ENCODE data around the gene CHP1.
"Not testable (repeated sequence)": the region's sequence is repeated elsewhere in the genome, so short reads cannot be mapped to it uniquely, and the experiment has no call there.

The CHP1 gene

DNA sequence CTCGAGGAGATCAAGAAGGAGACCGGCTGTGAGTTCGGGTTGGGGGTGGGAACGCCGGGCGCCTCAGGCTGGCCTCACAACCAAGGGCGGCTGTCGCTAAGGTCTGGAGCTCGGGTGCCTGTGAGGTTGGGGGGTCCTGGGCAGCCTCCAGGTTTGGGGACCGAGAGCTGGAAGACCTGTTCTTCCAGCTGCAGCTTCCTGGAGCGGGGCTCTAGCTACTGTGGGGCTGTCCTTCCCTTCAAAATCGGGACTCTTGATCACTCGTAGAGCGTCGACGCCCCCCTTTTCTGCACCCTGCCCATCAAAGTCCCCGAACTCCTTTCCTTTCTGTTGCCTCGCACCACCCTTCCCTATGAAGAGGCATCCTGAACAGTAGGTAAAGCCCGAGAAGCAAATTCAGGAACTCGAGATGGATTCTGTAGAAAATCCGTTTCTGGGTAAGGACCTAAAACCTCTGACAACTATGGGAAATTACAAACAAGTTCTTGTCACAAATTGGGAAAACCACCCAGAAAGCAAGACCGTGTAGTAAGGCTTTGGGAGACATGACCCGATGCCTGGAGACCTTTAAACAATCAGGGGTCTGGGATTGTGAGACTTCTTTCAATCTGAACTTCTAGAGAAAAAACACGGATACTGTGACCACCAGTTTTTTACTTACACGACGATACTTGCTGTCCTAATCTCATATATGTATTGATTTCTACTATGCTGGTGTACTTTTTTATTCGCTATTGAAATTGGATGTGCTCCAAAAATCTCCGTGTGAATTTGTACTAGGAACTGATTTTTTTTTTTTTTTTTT is 556 bp downstream of the CHP1 start:
- Histone ChIP-seq H3K27me3 (ENCODE audit: insufficient read depth, low read length) (no peaks in the 10 kb centered on the region), H3K18ac (ENCODE audit: low read length) (peak overlapping the region; percentile 96), H3K4me3 (ENCODE audit: low read depth, low read length) (peak overlapping the region; percentile 98), H2AFZ (ENCODE audit: insufficient read depth, low read length, poor library complexity) (peak overlapping the region; percentile 95), H4K8ac (ENCODE audit: low read depth, low read length) (peak overlapping the region; percentile 92), H2AK5ac (ENCODE audit: low read length) (peak overlapping the region; percentile 61), H3K27ac (ENCODE audit: low read depth, low read length) (peak overlapping the region; percentile 83), H4K12ac (ENCODE audit: low read depth, low read length) (peak overlapping the region; percentile 92), H3K79me1 (ENCODE audit: low read length) (peaks cover 10% of the 10 kb centered on the region), H3K9me3 (ENCODE audit: insufficient read depth, low read depth, low read length) (no peaks in the 10 kb centered on the region), H2BK12ac (ENCODE audit: low read length) (peak overlapping the region; percentile 65), H3K4me1 (ENCODE audit: control insufficient read depth in 1 of 2, insufficient read depth in 2 of 2, low read length in 2 of 2) (peaks cover 2 to 3% of the 10 kb centered on the region in 2 experiments), H3K23ac (ENCODE audit: low read length) (no peak overlapping the region), H3K14ac (ENCODE audit: low read length) (peak overlapping the region; percentile 95), H4K91ac (ENCODE audit: low read depth, low read length) (peak overlapping the region; percentile 85), H3K4ac (ENCODE audit: low read depth, low read length) (peak overlapping the region; percentile 88), H3K79me2 (ENCODE audit: control insufficient read depth, insufficient read depth, low read length, poor library complexity) (peaks cover 7% of the 10 kb centered on the region), H2BK120ac (ENCODE audit: insufficient read depth, low read length, poor library complexity) (peak overlapping the region; percentile 97), H2BK5ac (ENCODE audit: low read depth, low read length, poor library complexity) (peak overlapping the region; percentile 94), H3K36me3 (ENCODE audit: control insufficient read depth in 1 of 2, insufficient read depth in 2 of 2, low read length in 2 of 2) (peaks cover 0 to 1% of the 10 kb centered on the region in 2 experiments), H3K4me2 (ENCODE audit: low read length) (peak overlapping the region; percentile 72), H3K9ac (ENCODE audit: low read length) (peak overlapping the region; percentile 94)
- DNase-seq: peak in 1 of 2 donors; percentile 21
- WGBS (ENCODE audit: extremely low coverage, insufficient coverage, insufficient read length): no CpG with 5 or more reads among the region's 28 CpGs

GRCh38 chr15:41233367-41233771 is 2.3 kb downstream of the CHP1 start:
- no peak overlapping the region for H2BK120ac ChIP-seq (ENCODE audit: insufficient read depth, low read length, poor library complexity)
- H3K4me3 ChIP-seq (ENCODE audit: low read depth, low read length): no peak overlapping the region
- no peak overlapping the region for H3K4me2 ChIP-seq (ENCODE audit: low read length)
- no peak overlapping the region for H4K8ac ChIP-seq (ENCODE audit: low read depth, low read length)
- no peak overlapping the region for H2AFZ ChIP-seq (ENCODE audit: insufficient read depth, low read length, poor library complexity)
- no peak overlapping the region for H3K23ac ChIP-seq (ENCODE audit: low read length)
- no peak overlapping the region for H3K27ac ChIP-seq (ENCODE audit: low read depth, low read length)
- no peak overlapping the region for H2BK5ac ChIP-seq (ENCODE audit: low read depth, low read length, poor library complexity)
- H3K9ac ChIP-seq (ENCODE audit: low read length): no peak overlapping the region
- H3K9me3 ChIP-seq (ENCODE audit: insufficient read depth, low read depth, low read length): no peaks in the 10 kb centered on the region
- peaks cover 10% of the 10 kb centered on the region for H3K79me1 ChIP-seq (ENCODE audit: low read length)
- H2BK12ac ChIP-seq (ENCODE audit: low read length): no peak overlapping the region
- no peak overlapping the region for H3K14ac ChIP-seq (ENCODE audit: low read length)
- peaks cover 0 to 1% of the 10 kb centered on the region in 2 experiments for H3K36me3 ChIP-seq (ENCODE audit: control insufficient read depth in 1 of 2, insufficient read depth in 2 of 2, low read length in 2 of 2)
- H2AK5ac ChIP-seq (ENCODE audit: low read length): no peak overlapping the region
- H3K4ac ChIP-seq (ENCODE audit: low read depth, low read length): no peak overlapping the region
- peak; percentile 10 to 48 for DNase-seq
- H3K27me3 ChIP-seq (ENCODE audit: insufficient read depth, low read length): no peaks in the 10 kb centered on the region
- no peak overlapping the region for H4K91ac ChIP-seq (ENCODE audit: low read depth, low read length)
- peaks cover 7% of the 10 kb centered on the region for H3K79me2 ChIP-seq (ENCODE audit: control insufficient read depth, insufficient read depth, low read length, poor library complexity)
- H3K18ac ChIP-seq (ENCODE audit: low read length): no peak overlapping the region
- no peak overlapping the region for H4K12ac ChIP-seq (ENCODE audit: low read depth, low read length)
- H3K4me1 ChIP-seq (ENCODE audit: control insufficient read depth in 1 of 2, insufficient read depth in 2 of 2, low read length in 2 of 2): peaks cover 2 to 3% of the 10 kb centered on the region in 2 experiments
- no CpG with 5 or more reads among the region's 1 CpG for WGBS (ENCODE audit: extremely low coverage, insufficient coverage, insufficient read length)

DNA sequence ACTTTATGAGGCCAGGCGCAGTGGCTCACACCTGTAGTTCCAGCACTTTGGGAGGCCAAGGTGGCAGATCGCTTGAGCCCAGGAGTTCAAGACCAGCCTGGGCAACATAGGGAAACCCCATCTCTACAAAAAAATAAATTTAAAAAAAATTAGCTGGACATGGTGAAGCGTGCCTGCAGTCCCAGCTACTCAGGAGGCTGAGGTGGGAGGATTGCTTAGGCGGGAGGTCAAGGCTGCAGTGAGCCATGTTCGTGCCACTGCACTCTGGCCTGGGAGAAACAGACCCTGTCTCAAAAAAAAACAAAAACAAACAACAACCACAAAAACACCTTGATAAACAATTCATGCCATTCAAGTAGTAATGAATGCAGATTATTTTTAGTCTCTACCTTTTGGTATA is 4.2 kb downstream of the CHP1 start:
- H3K4me3 ChIP-seq (ENCODE audit: low read depth, low read length); H4K12ac ChIP-seq (ENCODE audit: low read depth, low read length); H2BK120ac ChIP-seq (ENCODE audit: insufficient read depth, low read length, poor library complexity); H3K9ac ChIP-seq (ENCODE audit: low read length); H2BK5ac ChIP-seq (ENCODE audit: low read depth, low read length, poor library complexity); H3K18ac ChIP-seq (ENCODE audit: low read length); H4K91ac ChIP-seq (ENCODE audit: low read depth, low read length); H3K79me2 ChIP-seq (ENCODE audit: control insufficient read depth, insufficient read depth, low read length, poor library complexity); H3K14ac ChIP-seq (ENCODE audit: low read length); H3K36me3 ChIP-seq (ENCODE audit: control insufficient read depth in 1 of 2, insufficient read depth in 2 of 2, low read length in 2 of 2); H3K4ac ChIP-seq (ENCODE audit: low read depth, low read length); H3K27me3 ChIP-seq (ENCODE audit: insufficient read depth, low read length); H3K27ac ChIP-seq (ENCODE audit: low read depth, low read length); H3K4me2 ChIP-seq (ENCODE audit: low read length); H4K8ac ChIP-seq (ENCODE audit: low read depth, low read length); H3K9me3 ChIP-seq (ENCODE audit: insufficient read depth, low read depth, low read length); H3K23ac ChIP-seq (ENCODE audit: low read length); H3K4me1 ChIP-seq (ENCODE audit: control insufficient read depth in 1 of 2, insufficient read depth in 2 of 2, low read length in 2 of 2); DNase-seq; H2AFZ ChIP-seq (ENCODE audit: insufficient read depth, low read length, poor library complexity); H2BK12ac ChIP-seq (ENCODE audit: low read length); H2AK5ac ChIP-seq (ENCODE audit: low read length): not testable (repeated sequence)
- WGBS (ENCODE audit: extremely low coverage, insufficient coverage, insufficient read length): no CpG with 5 or more reads among the region's 5 CpGs
- H3K79me1 ChIP-seq (ENCODE audit: low read length): peaks cover 10% of the 10 kb centered on the region

DNA sequence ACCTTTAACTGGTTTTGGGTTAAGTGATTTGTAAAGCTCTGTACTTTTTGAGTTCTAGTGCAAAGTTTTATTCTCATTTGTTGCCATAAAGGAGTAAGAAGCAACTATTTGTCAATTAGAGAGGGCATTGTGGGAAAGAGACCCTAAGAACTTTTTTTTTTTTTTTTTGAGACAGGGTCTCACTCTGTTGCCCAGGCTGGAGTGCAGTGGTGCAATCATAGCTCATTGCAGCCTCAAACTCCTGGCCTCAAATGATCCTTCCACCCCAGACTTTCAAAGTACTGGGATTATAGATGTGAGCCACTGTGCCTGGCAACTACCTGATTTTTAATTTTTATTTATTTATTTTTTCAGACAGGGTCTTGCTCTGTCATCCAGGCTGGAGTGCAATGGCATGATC is 4.9 kb downstream of the CHP1 start:
- Histone ChIP-seq H3K9me3 (ENCODE audit: insufficient read depth, low read depth, low read length) (no peaks in the 10 kb centered on the region), H2BK120ac (ENCODE audit: insufficient read depth, low read length, poor library complexity) (no peak overlapping the region), H2AFZ (ENCODE audit: insufficient read depth, low read length, poor library complexity) (no peak overlapping the region), H3K9ac (ENCODE audit: low read length) (no peak overlapping the region), H3K79me1 (ENCODE audit: low read length) (peaks cover 6% of the 10 kb centered on the region), H3K79me2 (ENCODE audit: control insufficient read depth, insufficient read depth, low read length, poor library complexity) (peaks cover 7% of the 10 kb centered on the region), H3K14ac (ENCODE audit: low read length) (no peak overlapping the region), H3K4ac (ENCODE audit: low read depth, low read length) (no peak overlapping the region), H3K4me1 (ENCODE audit: control insufficient read depth in 1 of 2, insufficient read depth in 2 of 2, low read length in 2 of 2) (peaks cover 0 to 3% of the 10 kb centered on the region in 2 experiments), H3K23ac (ENCODE audit: low read length) (no peak overlapping the region), H2AK5ac (ENCODE audit: low read length) (no peak overlapping the region), H4K8ac (ENCODE audit: low read depth, low read length) (no peak overlapping the region), H3K18ac (ENCODE audit: low read length) (no peak overlapping the region), H4K12ac (ENCODE audit: low read depth, low read length) (no peak overlapping the region), H3K27ac (ENCODE audit: low read depth, low read length) (no peak overlapping the region), H3K4me3 (ENCODE audit: low read depth, low read length) (no peak overlapping the region), H3K27me3 (ENCODE audit: insufficient read depth, low read length) (no peaks in the 10 kb centered on the region), H4K91ac (ENCODE audit: low read depth, low read length) (no peak overlapping the region), H2BK5ac (ENCODE audit: low read depth, low read length, poor library complexity) (no peak overlapping the region), H3K36me3 (ENCODE audit: control insufficient read depth in 1 of 2, insufficient read depth in 2 of 2, low read length in 2 of 2) (peaks cover 0 to 1% of the 10 kb centered on the region in 2 experiments), H3K4me2 (ENCODE audit: low read length) (no peak overlapping the region), H2BK12ac (ENCODE audit: low read length) (no peak overlapping the region)
- DNase-seq: no peak

Measured in trophoblast cell (in vitro differentiated cells and primary cell).